Trophoblast cell (in vitro differentiated cells and primary cell): ENCODE measurements around the gene KCNB1.

Experiments
- DNase-seq, 2 donors: peaks; one replicate each; pipeline ENCODE4 v3.0.0-alpha.2; 2016
- H2AFZ ChIP-seq: 2 replicates; pipeline ENCODE4 v1.6.1; 2013; ENCODE audit warnings: low read length, moderate library complexity, mild to moderate bottlenecking; ENCODE audit not compliant: insufficient read depth, poor library complexity
- H2AK5ac ChIP-seq: 2 replicates; pipeline ENCODE4 v1.6.1; 2013; ENCODE audit warnings: mild to moderate bottlenecking, low read length
- H2BK120ac ChIP-seq: 2 replicates; pipeline ENCODE4 v1.6.1; 2013; ENCODE audit warnings: low read length, mild to moderate bottlenecking, moderate library complexity; ENCODE audit not compliant: insufficient read depth, poor library complexity
- H2BK12ac ChIP-seq: 2 replicates; pipeline ENCODE4 v1.6.1; 2013; ENCODE audit warnings: mild to moderate bottlenecking, low read length, moderate library complexity
- H2BK5ac ChIP-seq: 2 replicates; pipeline ENCODE4 v1.6.1; 2013; ENCODE audit warnings: low read length, low read depth, moderate library complexity, mild to moderate bottlenecking; ENCODE audit not compliant: poor library complexity
- H3K14ac ChIP-seq: 2 replicates; pipeline ENCODE4 v1.6.1; 2013; ENCODE audit warnings: mild to moderate bottlenecking, low read length
- H3K18ac ChIP-seq: 2 replicates; pipeline ENCODE4 v1.6.1; 2013; ENCODE audit warnings: mild to moderate bottlenecking, low read length
- H3K23ac ChIP-seq: 2 replicates; pipeline ENCODE4 v1.6.1; 2013; ENCODE audit warnings: low read length
- H3K27ac ChIP-seq: 2 replicates; pipeline ENCODE4 v1.5.1; 2013; ENCODE audit warnings: low read depth, mild to moderate bottlenecking, inconsistent platforms, low read length, moderate library complexity
- H3K27me3 ChIP-seq: 2 replicates; pipeline ENCODE4 v1.6.1; 2013; ENCODE audit warnings: inconsistent platforms, mild to moderate bottlenecking, low read length, moderate library complexity; ENCODE audit not compliant: insufficient read depth
- H3K36me3 ChIP-seq, 2 experiments: 1 replicate in 1 of 2; 2 replicates in 1 of 2; pipeline ENCODE4 v1.6.1; 2013; ENCODE audit warnings: low read length in 2 of 2, mild to moderate bottlenecking in 2 of 2, moderate library complexity in 1 of 2; ENCODE audit not compliant: insufficient read depth in 2 of 2, control insufficient read depth in 1 of 2
- H3K4ac ChIP-seq: 2 replicates; pipeline ENCODE4 v1.6.1; 2013; ENCODE audit warnings: low read depth, mild to moderate bottlenecking, low read length, moderate library complexity
- H3K4me1 ChIP-seq, 2 experiments: 1 replicate in 1 of 2; 2 replicates in 1 of 2; pipeline ENCODE4 v1.6.1; 2013; ENCODE audit warnings: low read length in 2 of 2, mild to moderate bottlenecking in 2 of 2, moderate library complexity in 1 of 2; ENCODE audit not compliant: insufficient read depth in 2 of 2, control insufficient read depth in 1 of 2
- H3K4me2 ChIP-seq: 2 replicates; pipeline ENCODE4 v1.6.1; 2013; ENCODE audit warnings: inconsistent platforms, mild to moderate bottlenecking, low read length, moderate library complexity
- H3K4me3 ChIP-seq: 2 replicates; pipeline ENCODE4 v1.5.1; 2013; ENCODE audit warnings: mild to moderate bottlenecking, low read depth, low read length, inconsistent platforms
- H3K79me1 ChIP-seq: one replicate; pipeline ENCODE4 v1.6.1; 2013; ENCODE audit warnings: low read length
- H3K79me2 ChIP-seq: 2 replicates; pipeline ENCODE4 v1.6.1; 2013; ENCODE audit warnings: low read length, mild to moderate bottlenecking; ENCODE audit not compliant: control insufficient read depth, insufficient read depth, poor library complexity
- H3K9ac ChIP-seq: 2 replicates; pipeline ENCODE4 v1.6.1; 2013; ENCODE audit warnings: mild to moderate bottlenecking, low read length
- H3K9me3 ChIP-seq: 2 replicates; pipeline ENCODE4 v1.6.1; 2013; ENCODE audit warnings: low read depth, mild to moderate bottlenecking, control low read depth, inconsistent platforms, low read length; ENCODE audit not compliant: insufficient read depth
- H4K12ac ChIP-seq: 2 replicates; pipeline ENCODE4 v1.6.1; 2013; ENCODE audit warnings: low read depth, mild to moderate bottlenecking, low read length, moderate library complexity
- H4K8ac ChIP-seq: 2 replicates; pipeline ENCODE4 v1.6.1; 2013; ENCODE audit warnings: low read depth, mild to moderate bottlenecking, low read length, moderate library complexity
- H4K91ac ChIP-seq: one replicate; pipeline ENCODE4 v1.6.1; 2013; ENCODE audit warnings: low read depth, mild to moderate bottlenecking, low read length, moderate library complexity
- WGBS: extraction: QIAGEN DNeasy Blood & Tissue Kit; methylation state at CpG from one replicate; pipeline ENCODE4 v1.1.7; 2013; ENCODE audit warnings: missing lambda C conversion rate; ENCODE audit not compliant: insufficient read length, insufficient coverage; ENCODE audit errors: extremely low coverage; 5-methylcytosine and 5-hydroxymethylcytosine counted together

The KCNB1 gene

DNA sequence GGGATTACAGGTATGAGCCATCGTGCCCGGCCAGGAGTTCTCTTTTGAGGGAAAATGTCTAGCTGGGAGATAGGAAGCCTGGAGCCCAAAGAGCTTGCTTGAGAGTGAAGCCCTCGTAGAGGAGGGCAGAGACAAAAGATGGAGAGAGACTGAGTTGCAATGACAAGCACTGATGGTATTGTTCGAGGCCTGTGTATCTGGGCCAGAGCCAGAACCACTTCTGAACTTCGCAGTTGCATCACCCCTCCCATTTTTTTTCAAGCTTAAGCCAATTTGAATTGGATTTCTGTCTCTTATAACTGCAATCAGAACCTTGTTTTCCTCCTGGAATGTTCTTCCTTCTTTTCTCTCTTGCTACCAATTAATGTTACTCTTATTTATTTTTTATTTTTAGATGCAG, 83.1 kb downstream of the KCNB1 start:
- no peak overlapping the region for H3K27ac ChIP-seq
- no peak overlapping the region for H3K9ac ChIP-seq
- no peaks in the 10 kb centered on the region for H3K79me2 ChIP-seq
- no peak overlapping the region for H2AK5ac ChIP-seq
- no peak overlapping the region for H4K91ac ChIP-seq
- no peaks in the 10 kb centered on the region for H3K36me3 ChIP-seq
- peaks cover 4% of the 10 kb centered on the region for H3K9me3 ChIP-seq
- H2AFZ ChIP-seq = no peak overlapping the region
- H4K12ac ChIP-seq = no peak overlapping the region
- H3K18ac ChIP-seq = no peak overlapping the region
- H2BK12ac ChIP-seq = no peak overlapping the region
- DNase-seq = no peak
- WGBS = no CpG with 5 or more reads among the region's 5 CpGs
- H3K23ac ChIP-seq = no peak overlapping the region
- no peak overlapping the region for H3K4me2 ChIP-seq
- no peaks in the 10 kb centered on the region for H3K79me1 ChIP-seq
- no peak overlapping the region for H2BK120ac ChIP-seq
- H3K4me3 ChIP-seq = no peak overlapping the region
- no peak overlapping the region for H4K8ac ChIP-seq
- H3K4me1 ChIP-seq = no peaks in the 10 kb centered on the region
- no peak overlapping the region for H3K14ac ChIP-seq
- H2BK5ac ChIP-seq = no peak overlapping the region
- no peak overlapping the region for H3K4ac ChIP-seq
- H3K27me3 ChIP-seq = no peaks in the 10 kb centered on the region

GRCh38 chr20:49398401-49399144, 83.9 kb downstream of the KCNB1 start:
- H2BK120ac ChIP-seq = no peak overlapping the region
- no peaks in the 10 kb centered on the region for H3K79me1 ChIP-seq
- no peaks in the 10 kb centered on the region for H3K27me3 ChIP-seq
- H3K36me3 ChIP-seq = no peaks in the 10 kb centered on the region
- H3K4me3 ChIP-seq = no peak overlapping the region
- H3K14ac ChIP-seq = no peak overlapping the region
- H2AFZ ChIP-seq = no peak overlapping the region
- H3K4me1 ChIP-seq = no peaks in the 10 kb centered on the region
- DNase-seq = no peak
- H2BK12ac ChIP-seq = no peak overlapping the region
- peaks cover 4% of the 10 kb centered on the region for H3K9me3 ChIP-seq
- no peak overlapping the region for H2BK5ac ChIP-seq
- H3K23ac ChIP-seq = no peak overlapping the region
- H4K12ac ChIP-seq = no peak overlapping the region
- no peak overlapping the region for H3K9ac ChIP-seq
- H3K4me2 ChIP-seq = no peak overlapping the region
- WGBS = no CpG with 5 or more reads among the region's 4 CpGs
- H4K8ac ChIP-seq = no peak overlapping the region
- H2AK5ac ChIP-seq = no peak overlapping the region
- no peak overlapping the region for H3K27ac ChIP-seq
- no peaks in the 10 kb centered on the region for H3K79me2 ChIP-seq
- H3K18ac ChIP-seq = no peak overlapping the region
- H3K4ac ChIP-seq = no peak overlapping the region
- no peak overlapping the region for H4K91ac ChIP-seq

DNA sequence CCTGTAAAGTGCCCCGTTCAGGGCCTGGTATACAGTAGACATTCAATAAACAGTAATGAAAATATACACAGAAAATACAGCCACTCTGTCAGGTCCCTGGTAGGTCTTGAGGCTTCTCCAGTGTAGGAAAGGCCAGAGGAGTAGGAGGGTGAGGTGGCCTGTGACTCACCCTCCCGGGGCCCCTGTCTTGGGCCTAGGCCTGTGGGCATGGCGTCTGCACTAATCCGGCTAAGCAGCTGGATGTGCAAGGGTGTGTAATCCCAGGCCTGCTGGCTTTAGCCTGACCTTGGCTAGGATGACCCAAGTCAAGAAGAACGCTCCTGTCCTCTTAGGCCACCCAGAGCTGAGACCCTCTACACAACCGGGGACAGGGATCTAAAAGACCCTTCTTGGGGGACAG, 84.9 kb downstream of the KCNB1 start:
- no peak overlapping the region for H3K18ac ChIP-seq
- H3K4me3 ChIP-seq = no peak overlapping the region
- H3K36me3 ChIP-seq = no peaks in the 10 kb centered on the region
- H3K9me3 ChIP-seq = peaks cover 4% of the 10 kb centered on the region
- H3K27ac ChIP-seq = no peak overlapping the region
- H3K79me1 ChIP-seq = no peaks in the 10 kb centered on the region
- no peak overlapping the region for H3K23ac ChIP-seq
- H3K4me2 ChIP-seq = no peak overlapping the region
- H4K91ac ChIP-seq = no peak overlapping the region
- H3K14ac ChIP-seq = no peak overlapping the region
- no peak overlapping the region for H3K9ac ChIP-seq
- no peak overlapping the region for H4K8ac ChIP-seq
- no peak overlapping the region for H3K4ac ChIP-seq
- WGBS = no CpG with 5 or more reads among the region's 6 CpGs
- H4K12ac ChIP-seq = no peak overlapping the region
- DNase-seq = peak in 1 of 2 donors; percentile 26
- no peak overlapping the region for H2AFZ ChIP-seq
- H3K4me1 ChIP-seq = no peaks in the 10 kb centered on the region
- H2BK12ac ChIP-seq = no peak overlapping the region
- no peak overlapping the region for H2AK5ac ChIP-seq
- H2BK120ac ChIP-seq = no peak overlapping the region
- H3K79me2 ChIP-seq = no peaks in the 10 kb centered on the region
- no peaks in the 10 kb centered on the region for H3K27me3 ChIP-seq
- H2BK5ac ChIP-seq = no peak overlapping the region

- no peak overlapping the region for H3K4ac ChIP-seq
- peaks cover 3% of the 10 kb centered on the region for H3K9me3 ChIP-seq
- H3K18ac ChIP-seq = no peak overlapping the region
- H3K36me3 ChIP-seq = no peaks in the 10 kb centered on the region
- no peaks in the 10 kb centered on the region for H3K79me2 ChIP-seq
- H3K4me3 ChIP-seq = no peak overlapping the region
- DNase-seq = no peak
- H4K12ac ChIP-seq = no peak overlapping the region
- no peak overlapping the region for H4K8ac ChIP-seq
- no peaks in the 10 kb centered on the region for H3K79me1 ChIP-seq
- no peak overlapping the region for H2BK5ac ChIP-seq
- H3K9ac ChIP-seq = no peak overlapping the region
- H2AK5ac ChIP-seq = no peak overlapping the region
- H3K23ac ChIP-seq = no peak overlapping the region
- H2AFZ ChIP-seq = no peak overlapping the region
- H3K27ac ChIP-seq = no peak overlapping the region
- H4K91ac ChIP-seq = no peak overlapping the region
- H3K4me2 ChIP-seq = no peak overlapping the region
- H3K27me3 ChIP-seq = no peaks in the 10 kb centered on the region
- no peaks in the 10 kb centered on the region for H3K4me1 ChIP-seq
- H2BK12ac ChIP-seq = no peak overlapping the region
- H2BK120ac ChIP-seq = no peak overlapping the region
- no CpG with 5 or more reads among the region's 7 CpGs for WGBS
- no peak overlapping the region for H3K14ac ChIP-seq
Observed at GRCh38 chr20:49396230-49396629, 86.2 kb downstream of the KCNB1 start.
